ENCODE results near the gene TCHH. TPM values are rescaled to one million over a fixed set of nuclear protein-coding genes. Genes with fewer than 3 reads are reported as not detected.
A peak's percentile ranks its signal among the peaks of the same experiment; 100 is the strongest.
"Not testable (repeated sequence)": the region's sequence is repeated elsewhere in the genome, so short reads cannot be mapped to it uniquely, and the experiment has no call there.

TCHH gene
- total RNA-seq, 1 donor from 2014 or later: 0.10 TPM

DNA sequence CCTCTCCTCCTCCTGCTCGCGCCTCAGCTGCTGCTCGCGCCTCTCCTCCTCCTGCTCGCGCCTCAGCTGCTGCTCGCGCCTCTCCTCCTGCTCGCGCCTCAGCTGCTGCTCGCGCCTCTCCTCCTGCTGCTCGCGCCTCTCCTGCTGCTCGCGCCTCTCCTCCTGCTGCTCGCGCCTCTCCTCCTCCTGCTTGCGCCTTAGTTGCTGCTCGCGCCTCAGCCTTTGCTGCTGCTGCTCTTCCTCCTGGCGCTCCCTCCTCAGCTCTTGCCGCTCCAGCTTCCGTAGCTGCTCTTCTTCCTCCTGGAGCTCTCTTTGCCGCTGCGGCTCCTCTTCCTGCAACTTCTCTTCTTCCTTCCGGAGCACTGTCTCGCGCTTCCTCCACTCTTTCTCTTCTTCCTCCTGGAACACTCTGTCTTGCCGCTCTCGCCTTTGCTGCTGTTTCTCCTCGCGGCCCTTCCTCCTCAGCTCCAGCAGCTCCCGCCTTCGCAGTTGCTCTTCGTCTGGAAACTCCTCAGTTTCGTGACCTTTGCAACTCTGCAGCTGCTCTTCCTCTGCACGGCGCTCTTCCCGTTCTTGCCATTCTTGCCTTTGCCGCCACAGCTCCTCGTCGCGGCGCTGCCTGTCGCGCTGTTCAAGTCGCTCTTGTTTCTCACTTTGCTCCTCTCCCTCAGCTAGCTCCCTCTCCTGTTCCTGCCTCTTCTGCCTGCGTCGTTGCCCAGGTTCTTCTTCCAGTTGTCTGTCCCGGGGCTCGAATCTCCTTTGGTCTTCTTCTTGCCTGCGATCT, 3.0 kb downstream of the TCHH start:
- no peak for DNase-seq (ENCODE audit: low read depth)

DNA sequence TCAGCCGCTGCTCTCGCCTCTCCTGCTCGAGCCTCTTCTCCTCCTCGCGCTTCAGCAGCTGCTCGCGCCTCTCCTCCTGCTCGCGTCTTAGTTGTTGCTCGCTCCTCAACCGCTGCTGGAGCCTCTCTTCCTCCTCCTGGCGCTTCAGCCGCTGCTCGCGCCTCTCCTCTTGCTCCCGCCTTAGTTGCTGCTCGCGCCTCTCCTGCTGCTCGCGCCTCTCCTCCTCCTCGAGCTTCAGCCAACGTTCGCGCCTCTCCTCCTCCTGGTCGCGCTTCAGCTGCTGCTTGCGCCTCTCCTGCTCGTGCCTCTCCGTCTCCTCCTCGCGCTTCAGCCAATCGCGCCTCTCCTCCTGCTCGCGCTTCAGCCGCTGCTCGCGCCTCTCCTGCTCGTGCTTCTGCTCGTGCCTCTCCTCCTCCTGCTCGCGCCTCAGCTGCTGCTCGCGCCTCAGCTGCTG, 3.7 kb downstream of the TCHH start:
- DNase-seq (ENCODE audit: low read depth): no peak

DNA sequence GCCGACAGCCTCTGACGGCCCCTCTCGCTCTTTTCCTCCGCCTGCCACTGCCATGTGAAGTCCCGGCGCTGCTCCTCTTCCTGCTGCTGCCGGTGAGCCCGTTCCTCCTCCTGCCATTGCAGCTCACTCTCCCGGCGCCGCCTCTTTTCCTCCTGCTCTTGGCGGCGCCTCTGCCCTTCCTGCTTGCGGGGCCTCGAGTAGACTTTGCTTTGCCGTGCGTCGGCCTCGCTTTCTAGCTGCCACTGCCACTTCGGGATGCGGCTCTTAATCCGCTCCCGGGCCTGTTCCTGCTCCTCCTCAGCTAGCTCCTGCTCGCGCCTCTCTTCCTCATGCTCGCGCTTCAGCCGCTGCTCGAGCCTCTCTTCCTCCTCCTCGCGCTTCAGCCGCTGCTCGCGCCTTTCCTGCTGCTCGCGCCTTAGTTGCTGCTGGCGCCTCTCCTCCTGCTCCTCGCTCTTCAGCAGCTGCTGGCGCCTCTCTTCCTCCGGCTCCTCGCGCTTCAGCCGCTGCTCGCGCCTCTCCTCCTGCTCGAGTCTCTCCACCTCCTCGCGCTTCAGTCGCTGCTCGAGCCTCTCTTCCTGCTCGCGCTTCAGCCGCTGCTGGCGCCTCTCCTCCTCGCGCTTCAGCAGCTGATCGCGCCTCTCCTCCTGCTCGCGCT, 4.3 kb downstream of the TCHH start:
- no peak for DNase-seq (ENCODE audit: low read depth)

DNA sequence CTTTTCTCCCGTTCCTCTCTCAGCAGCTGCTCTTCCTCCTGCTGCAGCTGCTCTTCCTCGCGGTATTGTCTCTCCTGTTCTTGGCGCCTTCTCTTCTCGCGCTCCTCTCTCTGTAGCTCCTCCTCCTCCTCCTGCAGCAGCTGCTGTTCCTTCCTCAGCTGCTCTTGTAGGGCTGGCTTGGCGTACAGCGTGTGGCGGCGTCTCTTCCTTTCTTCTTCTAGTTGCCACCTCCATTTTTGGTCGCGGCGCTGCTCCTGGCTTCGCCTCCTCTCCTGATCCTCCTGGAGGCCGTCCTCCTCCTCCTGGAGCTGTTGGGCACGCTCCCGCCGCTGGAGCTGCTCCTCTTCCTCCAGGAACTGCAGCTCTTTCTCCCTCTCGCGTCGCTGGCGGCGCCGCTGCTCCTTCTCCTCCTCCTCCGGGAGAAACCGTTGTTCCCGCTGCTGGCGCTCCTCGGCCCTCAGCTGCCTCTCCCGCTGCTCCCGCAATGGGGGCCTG, 4.8 kb downstream of the TCHH start:
- DNase-seq (ENCODE audit: low read depth): no peak

DNA sequence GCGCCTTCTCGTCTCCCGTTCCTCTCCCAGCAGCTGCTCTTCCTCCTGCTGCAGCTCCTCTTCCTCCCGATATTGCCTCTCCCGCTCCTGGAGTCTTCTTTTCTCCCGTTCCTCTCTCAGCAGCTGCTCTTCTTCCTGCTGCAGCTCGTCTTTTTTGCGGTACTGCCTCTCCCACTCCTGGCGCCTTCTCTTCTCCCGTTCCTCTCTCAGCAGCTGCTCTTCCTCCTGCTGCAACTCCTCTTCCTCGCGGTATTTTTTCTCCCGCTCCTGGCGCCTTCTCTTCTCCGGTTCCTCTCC, 5.3 kb downstream of the TCHH start:
- DNase-seq (ENCODE audit: low read depth): no peak

DNA sequence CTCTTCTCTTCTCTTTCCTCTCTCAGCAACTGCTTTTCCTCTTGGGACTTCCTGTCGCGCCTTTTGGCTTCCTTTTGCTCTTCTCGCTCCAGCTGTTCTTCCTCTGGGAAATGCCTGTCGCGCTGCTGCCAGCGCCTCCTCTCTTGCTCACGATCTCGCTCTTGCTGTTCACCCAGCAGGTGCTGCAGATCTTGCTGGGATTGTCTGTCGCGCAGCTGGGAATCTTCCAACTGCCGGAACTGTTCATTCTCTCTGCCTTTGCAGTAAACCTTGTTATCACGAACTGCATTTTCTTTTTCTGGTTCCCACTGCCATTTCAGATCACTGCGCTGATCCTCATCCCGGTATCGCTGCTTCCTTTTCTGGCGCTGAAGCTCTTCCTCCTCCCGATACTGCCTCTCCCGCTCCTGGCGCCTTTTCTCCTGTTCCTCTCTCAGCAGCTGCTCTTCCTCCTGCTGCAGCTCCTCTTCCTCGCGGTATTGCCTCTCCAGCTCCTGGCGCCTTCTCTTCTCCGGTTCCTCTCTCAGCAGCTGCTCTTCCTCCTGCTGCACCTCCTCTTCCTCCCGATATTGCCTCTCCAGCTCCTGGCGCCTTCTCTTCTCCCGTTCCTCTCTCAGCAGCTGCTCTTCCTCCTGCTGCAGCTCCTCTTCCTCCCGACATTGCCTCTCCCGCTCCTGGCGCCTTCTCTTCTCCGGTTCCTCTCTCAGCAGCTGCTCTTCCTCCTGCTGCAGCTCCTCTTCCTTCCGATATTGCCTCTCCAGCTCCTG, 5.8 kb downstream of the TCHH start:
- no peak for DNase-seq (ENCODE audit: low read depth)

DNA sequence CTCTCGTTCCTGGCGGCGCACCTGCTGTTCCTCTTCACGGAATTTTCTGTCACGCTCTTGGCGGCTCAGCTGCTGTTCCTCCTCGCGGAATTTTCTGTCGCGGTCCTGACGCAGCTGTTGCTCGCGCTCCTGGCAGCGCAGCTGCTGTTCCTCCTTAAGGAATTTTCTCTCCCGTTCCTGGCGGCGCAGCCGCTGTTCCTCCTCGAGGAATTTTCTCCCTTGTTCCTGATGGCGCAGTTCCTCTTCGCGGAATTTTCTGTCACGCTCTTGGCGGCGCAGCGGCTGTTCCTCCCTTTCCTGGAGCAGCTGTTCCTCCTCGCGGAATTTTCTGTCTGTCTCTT, 6.4 kb downstream of the TCHH start:
- DNase-seq (ENCODE audit: low read depth): no peak

DNA sequence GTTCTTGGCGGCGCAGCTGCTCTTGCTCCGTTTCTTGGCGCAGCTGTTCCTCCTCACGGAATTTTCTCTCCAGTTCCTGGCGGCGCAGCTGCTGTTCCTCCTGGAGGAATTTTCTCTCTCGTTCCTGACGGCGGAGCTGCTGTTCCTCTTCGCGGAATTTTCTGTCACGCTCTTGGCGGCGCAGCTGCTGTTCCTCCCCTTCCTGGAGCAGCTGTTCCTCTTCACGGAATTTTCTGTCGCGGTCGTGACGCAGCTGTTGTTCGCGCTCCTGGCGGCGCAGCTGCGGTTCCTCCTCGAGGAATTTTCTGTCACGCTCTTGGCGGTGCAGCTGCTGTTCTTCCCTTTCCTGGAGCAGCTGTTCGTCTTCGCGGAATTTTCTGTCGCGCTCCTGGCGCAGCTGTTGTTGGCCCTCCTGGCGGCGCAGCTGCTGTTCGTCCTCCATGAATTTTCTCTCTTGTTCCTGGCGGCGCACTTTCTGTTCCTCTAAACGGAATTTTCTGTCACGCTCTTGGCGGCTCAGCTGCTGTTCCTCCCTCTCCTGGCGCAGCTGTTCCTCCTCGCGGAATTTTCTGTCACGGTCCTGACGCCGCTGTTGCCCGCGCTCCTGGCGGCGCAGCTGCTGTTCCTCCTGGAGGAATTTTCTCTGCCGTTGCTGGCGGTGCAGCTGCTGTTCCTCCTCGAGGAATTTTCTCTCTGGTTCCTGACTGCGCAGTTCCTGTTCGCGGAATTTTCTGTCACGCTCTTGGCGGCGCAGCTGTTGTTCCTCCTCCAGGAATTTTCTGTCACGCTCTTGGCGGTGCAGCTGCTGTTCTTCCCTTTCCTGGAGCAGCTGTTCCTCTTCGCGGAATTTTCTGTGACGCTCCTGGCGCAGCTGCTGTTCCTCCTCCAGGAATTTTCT, 7.0 kb downstream of the TCHH start:
- DNase-seq (ENCODE audit: low read depth): no peak

DNA sequence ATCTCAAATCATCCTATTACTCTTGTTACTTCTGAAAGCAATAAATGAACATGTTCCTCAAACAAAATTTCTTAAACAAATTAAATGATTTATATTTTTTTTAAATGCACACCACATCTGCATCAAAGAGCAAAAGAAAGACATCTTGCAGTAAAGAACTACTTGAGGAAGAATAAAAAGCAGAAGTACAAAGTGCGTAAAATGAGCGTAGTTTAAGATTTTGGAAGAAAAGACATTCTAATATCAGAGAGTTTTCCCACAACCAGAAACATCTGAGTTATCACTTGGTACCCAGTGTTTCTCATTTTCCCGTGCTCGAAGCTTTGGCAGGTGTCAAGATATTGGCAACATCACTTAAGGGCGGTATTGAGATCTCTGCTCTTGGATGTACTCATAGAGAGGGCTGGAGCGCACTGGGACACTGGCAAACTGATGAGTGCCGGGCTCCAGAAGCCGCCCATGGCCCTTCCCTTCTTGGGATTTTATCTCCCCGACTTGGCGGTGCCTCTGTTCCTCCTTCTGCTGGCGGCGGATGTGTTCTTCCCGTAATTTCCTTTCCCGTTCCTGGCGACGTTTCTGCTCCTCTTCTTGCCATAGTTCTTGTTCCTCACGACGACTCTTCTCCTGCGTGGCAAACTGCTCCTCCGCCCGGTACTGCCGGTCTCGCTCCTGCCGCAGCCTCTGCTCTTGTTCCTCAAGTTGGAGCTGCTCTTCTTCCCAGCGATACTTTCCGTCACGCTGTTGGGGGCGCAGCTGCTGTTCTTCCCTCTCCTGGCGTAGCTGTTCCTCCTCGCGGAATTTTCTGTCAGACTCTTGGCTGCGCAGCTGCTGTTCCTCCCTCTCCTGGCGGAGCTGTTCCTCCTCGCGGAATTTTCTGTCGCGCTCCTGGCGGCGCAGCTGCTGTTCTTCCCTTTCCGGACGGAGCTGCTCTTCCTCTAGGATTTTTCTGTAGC, 7.9 kb downstream of the TCHH start:
- no peak for DNase-seq (ENCODE audit: low read depth)

DNA sequence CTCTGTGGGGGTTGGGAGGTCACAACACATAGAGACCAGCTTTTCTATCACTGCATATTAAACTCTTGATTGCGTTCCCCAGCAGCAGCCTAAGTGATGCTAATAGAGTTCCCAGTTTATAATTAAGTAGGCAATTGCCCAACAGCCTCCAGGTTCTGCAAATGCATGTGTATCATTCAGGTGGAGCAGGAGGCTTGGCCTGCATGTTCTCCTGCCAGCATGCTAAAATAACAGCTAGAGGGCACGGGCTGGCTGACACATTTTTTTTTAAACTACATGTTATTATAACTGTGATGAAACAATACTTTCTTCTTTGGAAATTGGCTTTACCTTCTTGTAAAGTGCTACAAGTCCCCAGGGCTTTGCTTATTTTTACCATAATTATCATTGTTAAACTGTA, 10.4 kb downstream of the TCHH start:
- DNase-seq (ENCODE audit: low read depth): peak; percentile 40

DNA sequence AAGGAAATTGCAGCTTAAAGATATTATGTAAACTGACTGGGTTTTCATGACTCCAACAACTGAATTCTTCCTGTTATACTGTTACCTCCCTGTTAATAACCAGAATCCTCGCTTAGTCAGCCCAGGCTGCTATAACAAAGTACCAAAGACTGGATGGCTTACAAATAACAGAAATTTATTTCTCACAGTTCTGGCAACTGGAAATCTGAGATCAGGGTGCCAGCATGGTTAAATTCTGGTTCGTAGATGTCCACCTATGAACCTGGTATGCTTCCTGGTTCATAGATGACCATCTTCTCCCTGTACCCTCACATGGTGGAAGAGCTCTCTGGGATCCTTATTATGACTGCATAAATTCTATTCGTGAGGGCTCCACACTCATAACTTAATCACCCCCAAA, 18.3 kb downstream of the TCHH start:
- DNase-seq (ENCODE audit: low read depth): no peak

DNA sequence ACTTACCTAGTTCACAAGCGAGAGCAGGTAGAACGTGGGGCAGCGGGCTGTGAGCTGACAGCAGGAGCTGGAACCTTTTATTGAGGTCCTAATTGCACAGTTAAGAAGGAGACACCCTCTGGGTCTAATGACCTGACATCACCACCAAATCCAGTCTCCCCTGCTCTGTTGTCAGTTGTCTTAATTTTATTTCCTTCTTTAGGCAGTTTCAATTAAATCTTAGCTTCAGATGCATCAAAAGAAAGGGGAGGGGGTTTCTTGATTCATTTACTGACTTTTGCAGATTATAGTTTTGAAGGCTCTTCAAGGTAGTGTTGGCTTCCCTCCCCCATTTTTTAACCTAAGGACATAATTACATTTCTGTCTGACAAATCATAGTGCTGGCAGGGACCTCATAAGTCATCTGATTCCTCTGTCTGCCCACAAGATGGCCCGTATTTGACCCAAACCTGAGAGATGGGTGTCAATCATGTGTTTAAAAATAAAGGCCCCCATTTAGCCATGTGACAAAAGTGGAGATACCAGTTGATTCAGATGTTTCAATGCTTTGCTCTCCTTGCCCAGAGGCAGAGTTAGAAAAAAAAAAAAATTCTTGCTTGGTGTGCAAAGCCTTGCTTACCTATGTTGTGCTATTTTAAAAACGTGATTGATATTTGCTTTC, 26.1 kb downstream of the TCHH start, which contains the start of gene TCHHL1:
Gene TCHHL1, minus strand, starts transcription at position 51 of the 661 bp plus-strand sequence. CDS start 921 bp downstream, outside the sequence.
- DNase-seq (ENCODE audit: low read depth): no peak

DNA sequence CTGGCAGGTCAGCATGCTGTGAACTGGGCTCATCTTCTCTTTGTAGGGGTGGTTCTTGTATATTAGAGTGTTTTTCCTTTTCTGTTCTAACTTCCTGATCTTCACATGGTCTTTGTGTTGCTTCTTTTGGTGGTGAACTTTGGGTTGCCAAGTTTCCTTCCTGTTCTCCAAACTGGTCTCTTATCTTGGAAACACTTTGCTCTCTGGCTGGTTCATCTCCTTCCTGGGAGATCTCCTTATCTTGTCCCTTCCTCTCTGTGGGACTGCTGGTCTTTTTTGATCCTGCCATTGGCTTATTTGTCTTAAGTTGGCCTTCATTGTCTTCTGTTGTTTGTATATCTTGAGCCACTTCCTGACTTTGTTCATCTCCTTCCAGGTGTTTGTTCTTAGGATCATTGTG, 28.5 kb downstream of the TCHH start:
- no peak for DNase-seq (ENCODE audit: low read depth)

DNA sequence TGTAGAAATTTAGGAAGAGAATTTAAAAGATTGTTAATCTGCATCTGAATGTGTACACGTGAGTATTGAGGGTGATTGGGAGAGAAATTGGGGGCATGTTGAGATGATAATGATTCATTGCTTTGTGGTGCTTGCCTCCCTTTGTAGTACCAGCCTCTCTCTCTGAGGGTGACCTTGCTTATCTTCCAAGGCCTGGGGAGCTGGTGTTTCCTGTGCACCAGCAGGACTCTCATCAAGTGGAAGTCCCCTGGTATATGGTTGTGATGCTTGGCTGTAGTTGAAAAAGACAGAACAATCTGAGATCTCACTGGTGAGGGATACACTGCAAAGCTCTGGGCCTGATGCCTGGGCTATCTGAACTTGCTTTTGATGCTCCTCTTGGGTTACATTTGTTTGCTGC, 30.4 kb downstream of the TCHH start:
- no peak for DNase-seq (ENCODE audit: low read depth)

DNA sequence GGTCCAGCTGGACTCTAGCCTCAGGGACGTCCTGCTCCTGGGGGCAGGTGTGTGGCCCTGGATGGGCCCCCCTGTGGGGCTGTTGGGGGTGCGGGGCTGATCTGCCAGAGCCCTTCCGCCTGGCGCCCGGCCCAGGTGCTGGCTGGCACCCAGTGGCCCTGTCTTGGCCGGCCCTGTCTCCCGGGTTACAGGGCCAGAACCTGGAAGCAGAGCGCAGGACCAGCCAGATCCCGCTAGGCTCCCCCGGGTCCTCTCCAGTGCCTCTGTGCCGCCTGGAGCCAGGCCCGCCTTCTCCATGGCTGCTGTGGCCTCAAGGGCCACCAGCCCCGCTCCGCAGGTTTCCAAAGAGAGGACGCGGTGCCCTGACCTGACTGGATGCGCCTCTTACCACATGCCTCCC, 34.2 kb downstream of the TCHH start:
- not testable (repeated sequence) for DNase-seq (ENCODE audit: low read depth)

DNA sequence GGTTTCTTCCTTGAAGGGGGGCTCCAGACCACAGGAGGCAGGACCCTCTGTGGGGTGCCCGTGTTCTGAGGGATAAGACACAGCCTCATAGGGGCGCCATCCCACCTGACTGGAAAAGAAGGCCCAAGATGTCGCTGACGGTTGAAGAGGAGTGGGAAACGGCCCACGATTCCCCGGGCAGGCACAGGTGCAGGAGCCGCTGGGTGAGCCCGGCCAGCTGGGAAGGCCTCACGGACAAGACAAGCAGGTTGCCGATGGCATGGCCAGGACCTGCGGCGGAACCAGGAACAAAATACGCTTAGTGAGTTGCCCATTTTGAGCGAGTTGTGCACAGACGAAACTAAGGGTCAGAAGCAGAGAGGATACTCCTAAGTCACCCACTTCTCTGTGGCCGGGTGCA, 34.8 kb downstream of the TCHH start:
- not testable (repeated sequence) for DNase-seq (ENCODE audit: low read depth)

DNA sequence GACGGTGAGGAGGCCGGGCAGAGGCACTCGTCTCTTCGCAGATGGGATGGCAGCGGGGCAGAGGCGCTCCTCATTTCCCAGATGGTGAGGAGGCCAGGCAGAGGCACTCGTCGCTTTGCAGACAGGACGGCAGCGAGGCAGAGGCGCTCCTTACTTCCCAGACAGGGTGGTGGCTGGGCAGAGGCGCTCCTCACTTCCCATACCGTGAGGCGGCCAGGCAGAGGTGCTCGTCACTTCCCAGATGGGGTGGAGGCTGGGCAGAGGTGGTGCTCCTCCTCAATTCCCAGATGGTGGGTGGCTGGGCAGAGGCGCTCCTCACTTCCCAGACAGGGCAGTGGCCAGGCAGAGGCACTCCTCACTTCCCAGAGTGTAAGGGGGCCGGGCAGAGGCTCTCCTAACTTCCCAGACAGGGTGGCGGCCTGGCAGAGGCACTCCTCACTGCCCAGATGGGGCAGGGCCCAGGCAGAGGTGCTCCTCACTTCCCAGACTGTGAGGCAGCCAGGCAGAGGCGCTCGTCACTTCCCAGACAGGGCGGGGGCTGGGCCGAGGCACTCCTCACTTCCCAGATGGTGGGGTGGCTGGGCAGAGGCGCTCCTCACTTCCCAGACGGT, 36.3 kb downstream of the TCHH start:
- DNase-seq (ENCODE audit: low read depth): no peak

DNA sequence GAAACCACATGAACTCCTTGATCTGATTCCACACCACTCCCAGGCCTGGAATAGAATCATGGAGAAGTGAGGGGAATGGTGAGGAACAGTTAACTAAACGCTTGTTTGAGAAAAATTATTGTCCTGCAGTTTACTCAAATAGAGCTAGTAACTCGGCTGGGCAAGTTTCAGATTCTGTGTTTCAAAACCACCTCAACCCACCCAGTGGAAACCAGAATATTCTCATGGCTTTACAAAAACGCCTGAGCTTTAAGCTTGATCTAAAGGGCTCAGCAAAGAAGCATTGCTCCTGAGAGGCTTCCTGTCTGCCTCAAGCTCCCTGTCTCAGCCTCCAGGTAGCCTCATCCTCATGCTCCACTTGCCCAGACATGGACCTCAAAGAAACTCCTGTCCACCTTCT, 42.9 kb downstream of the TCHH start:
- DNase-seq (ENCODE audit: low read depth): no peak

DNA sequence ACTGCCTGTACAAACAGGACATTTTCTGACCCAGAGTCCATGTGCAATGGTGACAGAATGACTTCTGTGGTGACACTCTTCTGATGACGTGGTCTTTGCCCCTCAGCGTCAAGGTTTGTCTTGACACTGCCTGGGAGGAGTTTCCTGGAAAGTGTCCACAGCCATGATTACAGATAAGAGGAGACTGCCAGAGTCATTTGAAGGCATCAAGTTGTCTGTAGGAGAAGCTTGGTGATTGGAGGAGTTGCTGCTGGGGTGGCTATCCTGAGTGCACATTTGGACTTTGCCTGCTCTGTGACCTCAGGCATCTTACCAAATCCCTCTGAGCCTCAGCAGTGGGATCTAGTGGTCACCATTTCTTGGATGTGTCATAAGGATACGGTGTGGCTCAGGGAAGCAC, 44.1 kb downstream of the TCHH start:
- no peak for DNase-seq (ENCODE audit: low read depth)

DNA sequence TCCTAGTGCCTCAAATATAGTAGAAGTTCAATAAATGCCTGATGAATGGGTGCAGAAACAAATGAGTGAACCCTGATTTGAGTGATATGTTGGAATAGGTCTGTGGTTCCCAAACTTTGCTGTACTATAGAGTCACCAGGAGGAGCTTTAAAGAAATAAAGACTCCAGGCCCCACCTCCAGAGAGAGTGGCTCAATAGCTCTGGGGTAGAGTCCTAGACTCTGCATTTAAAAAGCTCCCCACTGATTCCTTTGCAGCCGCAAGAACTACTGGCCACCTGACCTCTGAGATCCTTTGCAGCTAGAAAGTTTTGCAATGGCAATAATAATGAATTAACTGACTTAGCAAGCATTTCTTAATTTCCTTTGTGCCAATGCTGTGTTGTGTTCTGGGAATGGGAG, 47.3 kb downstream of the TCHH start:
- no peak for DNase-seq (ENCODE audit: low read depth)

Data from renal cortical epithelial cell (primary cell).